ENCODE data around the gene RABL6.
"Not testable (repeated sequence)": the region's sequence is repeated elsewhere in the genome, so short reads cannot be mapped to it uniquely, and the experiment has no call there.

Gene RABL6

GRCh38 chr9:136856079-136856476 is 48.3 kb downstream of the RABL6 start:
- DNase-seq = no peak

DNA sequence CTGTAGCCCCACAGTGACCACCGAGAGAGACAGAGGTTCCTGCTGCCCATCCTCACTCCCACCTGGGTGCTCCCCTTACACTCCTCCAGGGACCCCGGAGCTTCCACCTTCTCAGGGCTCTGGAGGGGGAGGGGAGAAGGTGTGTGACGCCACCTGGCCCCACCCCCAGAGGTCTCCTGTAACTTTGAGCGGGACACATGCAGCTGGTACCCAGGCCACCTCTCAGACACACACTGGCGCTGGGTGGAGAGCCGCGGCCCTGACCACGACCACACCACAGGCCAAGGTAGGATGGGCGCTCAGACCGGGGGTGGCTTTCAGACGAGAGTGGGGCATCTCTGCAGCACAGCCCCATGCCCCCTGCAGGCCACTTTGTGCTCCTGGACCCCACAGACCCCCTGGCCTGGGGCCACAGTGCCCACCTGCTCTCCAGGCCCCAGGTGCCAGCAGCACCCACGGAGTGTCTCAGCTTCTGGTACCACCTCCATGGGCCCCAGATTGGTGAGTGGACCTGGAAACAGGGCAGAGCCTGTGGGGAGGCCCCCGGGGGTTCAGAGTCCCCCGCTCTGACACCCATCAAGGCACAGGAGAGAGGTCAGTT is 48.9 kb downstream of the RABL6 start:
- no peak for DNase-seq

DNA sequence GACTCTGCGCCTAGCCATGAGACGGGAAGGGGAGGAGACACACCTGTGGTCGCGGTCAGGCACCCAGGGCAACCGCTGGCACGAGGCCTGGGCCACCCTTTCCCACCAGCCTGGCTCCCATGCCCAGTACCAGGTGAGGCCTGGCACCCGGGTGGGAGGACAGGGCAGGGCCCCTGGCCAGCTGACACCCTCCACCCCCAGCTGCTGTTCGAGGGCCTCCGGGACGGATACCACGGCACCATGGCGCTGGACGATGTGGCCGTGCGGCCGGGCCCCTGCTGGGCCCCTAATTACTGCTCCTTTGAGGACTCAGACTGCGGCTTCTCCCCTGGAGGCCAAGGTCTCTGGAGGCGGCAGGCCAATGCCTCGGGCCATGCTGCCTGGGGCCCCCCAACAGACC is 49.4 kb downstream of the RABL6 start:
- no peak for DNase-seq

DNA sequence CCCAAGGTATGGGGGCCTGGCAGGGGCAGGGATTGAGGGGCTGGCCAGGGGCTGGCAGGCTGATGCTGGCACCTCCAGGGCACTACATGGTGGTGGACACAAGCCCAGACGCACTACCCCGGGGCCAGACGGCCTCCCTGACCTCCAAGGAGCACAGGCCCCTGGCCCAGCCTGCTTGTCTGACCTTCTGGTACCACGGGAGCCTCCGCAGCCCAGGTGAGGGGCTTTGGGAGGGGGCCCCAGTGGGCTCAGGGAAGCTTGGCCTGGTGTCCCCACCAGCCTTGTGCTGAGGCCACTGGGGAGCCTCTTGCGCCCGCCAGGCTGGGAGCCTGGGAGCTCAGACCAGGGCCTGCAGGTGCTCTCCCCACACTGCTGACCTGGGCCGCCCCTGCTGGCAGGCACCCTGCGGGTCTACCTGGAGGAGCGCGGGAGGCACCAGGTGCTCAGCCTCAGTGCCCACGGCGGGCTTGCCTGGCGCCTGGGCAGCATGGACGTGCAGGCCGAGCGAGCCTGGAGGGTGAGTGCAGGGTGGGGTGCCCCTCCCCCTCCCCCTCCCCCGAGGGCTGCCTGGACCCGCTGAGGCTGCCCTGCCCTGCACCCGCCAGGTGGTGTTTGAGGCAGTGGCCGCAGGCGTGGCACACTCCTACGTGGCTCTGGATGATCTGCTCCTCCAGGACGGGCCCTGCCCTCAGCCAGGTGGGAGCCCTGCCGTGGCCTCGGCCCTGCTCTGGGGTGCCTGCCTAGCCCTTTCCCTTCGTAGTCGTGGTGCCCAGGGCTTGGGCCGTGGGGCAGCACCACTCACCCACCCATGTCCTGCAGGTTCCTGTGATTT is 50.0 kb downstream of the RABL6 start:
- DNase-seq = no peak

DNA sequence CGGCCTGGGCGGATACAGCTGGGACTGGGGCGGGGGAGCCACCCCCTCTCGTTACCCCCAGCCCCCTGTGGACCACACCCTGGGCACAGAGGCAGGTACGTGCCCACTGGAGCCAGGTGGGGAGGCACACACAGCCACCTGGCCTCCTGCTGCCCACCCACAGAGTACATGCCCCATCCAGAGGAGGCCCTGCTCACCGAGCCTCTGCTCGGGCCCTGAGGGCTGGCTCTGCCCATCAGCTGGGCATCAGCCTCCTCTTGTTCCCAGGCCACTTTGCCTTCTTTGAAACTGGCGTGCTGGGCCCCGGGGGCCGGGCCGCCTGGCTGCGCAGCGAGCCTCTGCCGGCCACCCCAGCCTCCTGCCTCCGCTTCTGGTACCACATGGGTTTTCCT is 50.7 kb downstream of the RABL6 start:
- DNase-seq = no peak

GRCh38 chr9:136858844-136859757 is 51.4 kb downstream of the RABL6 start:
- DNase-seq = peak in 40 of 56 donors; percentile 20 to 87 (median 50)

GRCh38 chr9:136860529-136860928 is 52.8 kb downstream of the RABL6 start:
- no peak for DNase-seq

GRCh38 chr9:136860933-136861873 is 53.5 kb downstream of the RABL6 start:
- DNase-seq = no peak

DNA sequence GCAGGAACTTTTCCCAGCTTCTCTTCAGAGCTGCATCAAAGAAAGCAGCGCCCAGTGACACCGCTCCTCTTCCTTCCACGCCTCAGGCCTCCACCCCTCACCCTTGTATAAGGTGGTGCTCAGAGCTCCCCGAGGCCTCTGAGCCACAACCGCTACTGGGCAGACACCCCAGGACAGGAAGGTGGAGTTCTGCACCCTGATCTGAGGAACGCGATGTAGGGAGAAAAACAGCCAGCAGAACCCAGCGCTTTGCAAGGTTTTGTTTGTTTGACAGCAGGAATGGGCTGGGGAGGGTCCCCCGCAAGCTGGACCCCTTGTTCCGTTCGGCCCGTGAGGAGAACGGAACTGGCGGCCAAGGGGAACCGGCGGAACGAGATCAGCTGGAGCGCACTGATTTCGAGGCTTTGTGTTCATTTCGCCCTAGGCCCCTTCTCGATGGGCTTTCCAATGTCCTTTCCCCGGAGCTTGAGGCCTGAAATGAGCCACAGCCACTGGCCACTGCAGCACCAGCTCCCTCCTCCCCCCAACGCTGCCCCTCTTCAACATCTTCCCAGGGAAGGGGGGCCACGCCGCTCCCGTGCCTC is 54.2 kb downstream of the RABL6 start:
- DNase-seq = no peak

GRCh38 chr9:136862849-136863622 is 55.3 kb downstream of the RABL6 start:
- no peak for DNase-seq

- DNase-seq = no peak
Measured at GRCh38 chr9:136863623-136864273, 56.0 kb downstream of the RABL6 start.

DNA sequence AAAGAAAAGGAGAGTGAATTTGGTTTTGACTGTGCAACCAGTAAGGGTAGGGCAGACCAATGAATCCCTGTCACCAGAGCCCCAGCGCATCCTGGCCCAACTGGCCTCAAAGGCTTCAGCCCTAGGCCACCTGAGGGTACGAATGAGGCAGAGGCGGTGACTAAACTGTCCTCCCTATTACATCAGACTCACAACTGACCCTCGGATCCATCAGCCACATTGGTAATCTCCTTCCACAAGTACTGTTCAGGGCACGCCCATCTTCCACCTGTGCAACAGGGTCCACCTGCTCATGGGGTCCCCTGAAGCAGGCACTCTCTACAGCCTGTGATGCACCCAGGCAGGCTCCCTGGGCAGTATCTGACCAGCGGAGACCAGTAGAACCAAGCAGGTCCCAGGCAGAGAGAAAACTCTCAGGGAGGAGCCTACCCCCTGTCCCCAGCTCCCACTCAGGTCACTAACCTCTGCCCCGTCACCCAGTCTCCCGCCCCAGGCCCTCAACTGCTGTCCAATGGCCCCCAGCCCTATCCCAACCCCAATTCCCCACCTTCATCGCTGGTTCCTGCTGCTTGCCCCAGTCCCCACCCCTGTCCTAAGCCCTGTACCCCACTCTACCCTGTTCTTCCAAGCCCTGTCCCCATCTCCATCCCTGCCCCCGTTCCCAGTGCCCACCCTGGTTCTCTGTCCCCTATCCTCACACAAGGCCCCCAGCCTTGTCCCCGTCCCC is 57.5 kb downstream of the RABL6 start:
- DNase-seq = no peak

DNA sequence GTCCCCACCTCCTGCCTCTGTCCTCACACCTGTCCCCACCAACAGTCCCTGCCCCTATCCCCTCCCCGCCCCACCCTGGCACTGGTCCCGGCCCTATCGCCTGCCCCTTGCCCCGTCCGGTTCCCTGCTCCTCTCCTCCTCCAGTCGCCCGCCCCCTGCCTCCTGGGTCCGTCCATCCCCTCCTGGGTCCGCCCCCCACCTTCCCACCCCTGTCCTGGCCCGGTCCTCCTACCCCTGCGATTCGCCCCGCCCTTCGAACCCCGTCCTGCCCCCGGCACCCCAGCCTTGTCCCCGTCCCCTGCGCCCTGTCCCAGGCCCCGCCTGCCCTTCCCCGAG is 58.0 kb downstream of the RABL6 start:
- no peak for DNase-seq

DNA sequence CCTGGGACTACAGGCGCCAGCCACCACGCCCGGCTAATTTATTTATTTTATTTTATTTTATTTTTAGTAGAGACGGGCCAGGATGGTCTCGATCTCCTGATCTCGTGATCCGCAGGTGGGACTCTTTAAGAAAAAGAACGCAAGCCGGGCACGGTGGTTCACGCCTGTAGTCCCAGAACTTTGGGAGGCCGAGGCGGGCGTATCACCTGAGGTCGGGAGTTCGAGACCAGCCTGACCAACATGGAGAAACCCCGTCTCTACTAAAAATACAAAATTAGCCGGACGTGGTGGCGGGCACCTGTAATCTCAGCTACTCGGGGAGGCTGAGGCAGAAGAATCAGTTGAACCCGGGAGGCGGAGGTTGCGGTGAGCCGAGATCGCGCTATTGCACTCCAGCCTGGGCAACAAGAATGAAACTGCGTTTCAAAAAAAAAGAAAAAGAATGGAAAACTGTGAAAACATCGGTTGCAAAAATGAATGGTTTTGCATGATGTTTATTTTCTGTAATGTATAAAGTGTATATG is 59.2 kb downstream of the RABL6 start:
- DNase-seq = not testable (repeated sequence)

DNA sequence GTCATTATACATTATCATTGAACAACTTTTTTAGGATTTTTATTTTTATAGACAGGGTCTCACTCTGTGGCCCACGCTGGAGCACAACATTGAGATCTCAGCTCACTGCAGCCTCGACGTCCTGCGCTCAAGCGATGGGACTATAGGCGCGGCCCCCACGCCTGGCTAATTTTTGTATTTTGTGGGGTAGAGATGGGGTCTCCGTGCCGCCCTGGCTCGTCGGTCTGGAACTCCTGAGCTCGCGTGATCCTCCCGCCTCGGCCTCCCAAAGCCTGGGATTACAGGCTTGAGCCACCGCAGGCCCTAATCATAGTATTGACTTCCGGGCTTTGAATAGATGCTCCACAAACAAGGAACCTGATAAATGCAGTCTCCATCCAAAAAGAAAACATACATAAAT is 59.7 kb downstream of the RABL6 start:
- DNase-seq = no peak

DNA sequence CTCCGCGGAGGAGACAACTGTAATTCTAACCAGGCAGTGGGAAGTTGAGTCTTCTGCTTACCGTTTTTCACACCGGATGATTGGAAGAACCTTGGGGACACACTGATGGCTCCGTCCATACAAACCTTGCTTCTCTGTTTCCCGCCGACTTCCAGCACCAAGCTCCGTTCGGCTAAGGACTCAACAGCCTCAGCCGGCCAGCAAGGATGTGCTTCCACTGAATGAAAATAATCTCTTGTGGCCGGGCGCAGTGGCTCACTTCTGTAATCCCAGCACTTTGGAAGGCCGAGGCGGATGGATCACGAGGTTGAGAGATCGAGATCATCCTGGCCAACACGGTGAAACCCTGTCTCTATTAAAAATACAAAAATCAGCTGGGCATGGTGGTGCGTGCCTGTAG is 60.2 kb downstream of the RABL6 start:
- DNase-seq = no peak

DNA sequence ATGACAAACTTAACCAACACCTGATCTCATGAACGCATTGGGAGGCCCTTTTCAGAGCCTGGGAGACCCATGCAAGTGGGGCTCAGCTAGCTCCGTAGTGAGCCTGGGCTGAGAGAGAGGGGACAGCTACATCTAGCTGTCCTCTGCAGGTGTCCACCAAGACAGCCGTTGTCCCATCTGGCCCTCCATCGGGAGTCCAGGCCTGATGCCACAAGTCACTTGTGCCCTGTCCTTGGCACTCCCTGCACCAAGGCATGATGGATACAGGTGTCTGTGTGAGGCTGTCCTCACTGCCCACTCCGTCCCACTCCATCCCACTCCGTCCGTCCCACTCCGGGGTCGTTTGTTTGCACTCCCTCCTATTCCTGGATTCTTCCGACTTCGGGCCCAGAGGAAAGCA is 60.9 kb downstream of the RABL6 start:
- DNase-seq = no peak

DNA sequence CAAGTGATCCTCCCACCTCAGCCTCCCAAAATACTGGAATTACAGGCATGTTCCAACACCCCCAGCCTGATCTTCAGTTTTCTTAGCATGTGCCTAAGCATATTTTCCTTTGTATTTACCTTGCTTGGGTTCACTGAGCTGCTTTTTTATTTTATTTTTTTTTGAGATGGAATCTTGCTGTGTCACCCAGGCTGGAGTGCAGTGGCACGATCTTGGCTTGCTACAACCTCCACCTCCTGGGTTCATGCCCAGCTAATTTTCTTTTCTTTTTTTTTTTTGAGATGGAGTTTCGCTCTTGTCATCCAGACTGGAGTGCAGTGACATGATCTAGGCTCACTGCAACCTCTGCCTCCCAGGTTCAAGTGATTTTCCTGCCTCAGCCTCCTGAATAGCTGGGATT is 61.9 kb downstream of the RABL6 start:
- not testable (repeated sequence) for DNase-seq
